BJ (cell line): ENCODE measurements around the gene MRPS30. TPM values are rescaled to one million over a fixed set of nuclear protein-coding genes. Genes with fewer than 3 reads are reported as not detected.

Experiments used
- CTCF ChIA-PET: fragments of 350-600 bp; formaldehyde crosslinking; extraction: SDS; loops from one replicate; lab custom pipeline; 2021; ENCODE audit warnings: antibody characterized with exemption, inconsistent platforms; lab: Yijun Ruan, JAX
- POLR2A ChIA-PET: fragments of 300-600 bp; sonication (Branson Sonifier 250); formaldehyde crosslinking; extraction: SDS; loops from one replicate; lab custom pipeline; 2021; ENCODE audit warnings: antibody characterized with exemption; lab: Charles Lee
- DNase-seq: peaks from one replicate; pipeline ENCODE4 v3.0.0-alpha.2; 2011; ENCODE audit warnings: low read depth
- H3K27me3 ChIP-seq: 2 replicates; pipeline ENCODE4 v1.6.0; 2011; ENCODE audit warnings: low read length; ENCODE audit not compliant: control insufficient read depth, insufficient read depth
- H3K36me3 ChIP-seq: 2 replicates; pipeline ENCODE4 v1.5.1; 2011; ENCODE audit warnings: low read length; ENCODE audit not compliant: control insufficient read depth, insufficient read depth
- H3K4me3 ChIP-seq: 2 replicates; pipeline ENCODE4 v1.5.1; 2011; ENCODE audit warnings: low read depth, mild to moderate bottlenecking, control low read depth, low read length
- polyA plus RNA-seq: library from polyadenylated mRNA; depleted of rRNA; stranded (reverse); fragments of >200 nt; gene quantifications from 2 replicates; pipeline ENCODE4 v1.2.3, GENCODE V29; 2011
- TF ChIP-seq, protein P1 (sequence below): IDR thresholded peaks from 2 replicates; pipeline ENCODE4 v1.5.1; 2011; ENCODE audit warnings: low read depth, mild to moderate bottlenecking, control low read depth, inconsistent platforms, low read length, moderate library complexity; ENCODE audit not compliant: insufficient read depth

Gene MRPS30
- polyA plus RNA-seq, 1 experiment: 13.2 TPM

DNA sequence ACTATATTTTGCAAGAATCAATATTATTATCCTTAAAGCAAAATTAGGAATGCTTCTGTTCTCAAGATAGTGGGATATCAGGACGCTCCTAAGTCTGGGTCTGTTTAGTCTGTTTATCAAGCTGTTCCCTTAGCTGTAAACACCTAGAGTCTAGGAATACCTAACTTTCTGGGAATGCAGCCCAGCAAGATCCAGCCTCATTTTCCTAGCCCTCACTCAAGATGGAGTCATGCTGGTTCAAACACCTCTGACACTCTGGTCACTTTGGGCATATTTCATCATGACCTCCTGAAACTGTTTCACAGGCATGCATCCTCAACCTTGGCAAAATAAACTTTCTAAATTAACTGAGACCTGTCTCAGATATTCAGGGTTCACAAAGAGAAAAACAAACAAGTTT, 14.4 kb upstream of the MRPS30 start:
- TF ChIP-seq, protein P1, sequence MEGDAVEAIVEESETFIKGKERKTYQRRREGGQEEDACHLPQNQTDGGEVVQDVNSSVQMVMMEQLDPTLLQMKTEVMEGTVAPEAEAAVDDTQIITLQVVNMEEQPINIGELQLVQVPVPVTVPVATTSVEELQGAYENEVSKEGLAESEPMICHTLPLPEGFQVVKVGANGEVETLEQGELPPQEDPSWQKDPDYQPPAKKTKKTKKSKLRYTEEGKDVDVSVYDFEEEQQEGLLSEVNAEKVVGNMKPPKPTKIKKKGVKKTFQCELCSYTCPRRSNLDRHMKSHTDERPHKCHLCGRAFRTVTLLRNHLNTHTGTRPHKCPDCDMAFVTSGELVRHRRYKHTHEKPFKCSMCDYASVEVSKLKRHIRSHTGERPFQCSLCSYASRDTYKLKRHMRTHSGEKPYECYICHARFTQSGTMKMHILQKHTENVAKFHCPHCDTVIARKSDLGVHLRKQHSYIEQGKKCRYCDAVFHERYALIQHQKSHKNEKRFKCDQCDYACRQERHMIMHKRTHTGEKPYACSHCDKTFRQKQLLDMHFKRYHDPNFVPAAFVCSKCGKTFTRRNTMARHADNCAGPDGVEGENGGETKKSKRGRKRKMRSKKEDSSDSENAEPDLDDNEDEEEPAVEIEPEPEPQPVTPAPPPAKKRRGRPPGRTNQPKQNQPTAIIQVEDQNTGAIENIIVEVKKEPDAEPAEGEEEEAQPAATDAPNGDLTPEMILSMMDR: no peak

DNA sequence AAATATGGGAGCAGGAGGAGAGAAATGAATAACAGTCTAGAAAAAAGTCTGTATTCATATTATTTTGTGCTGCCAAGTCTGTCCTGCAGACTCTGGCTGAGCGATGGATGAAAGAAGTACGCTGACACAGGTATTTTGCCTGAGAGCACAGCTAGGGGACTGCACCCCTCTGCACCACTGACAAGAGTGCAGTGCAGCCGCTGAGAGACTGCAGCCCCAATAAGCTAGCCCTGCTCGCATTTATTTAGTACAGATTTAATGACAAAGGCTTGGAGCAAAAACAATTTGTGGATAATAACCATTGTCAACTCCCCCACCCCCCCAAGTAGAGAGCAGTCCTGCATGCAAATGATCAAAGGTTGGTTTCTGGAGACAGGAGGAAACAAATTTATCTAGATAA, 13.3 kb upstream of the MRPS30 start:
- CTCF ChIA-PET: no interaction called here
- Histone ChIP-seq H3K4me3 (no peak overlapping the region), H3K36me3 (no peaks in the 10 kb centered on the region), H3K27me3 (no peaks in the 10 kb centered on the region)
- DNase-seq: no peak
- POLR2A ChIA-PET: no interaction called here
- TF ChIP-seq, protein P1: no peak

More for the DNA sequence above, 14.4 kb upstream of the MRPS30 start:
- Histone ChIP-seq H3K4me3 (no peak overlapping the region), H3K27me3 (no peaks in the 10 kb centered on the region), H3K36me3 (no peaks in the 10 kb centered on the region)
- no peak for DNase-seq
- ChIA-PET POLR2A (no interaction called here), CTCF (no interaction called here)

DNA sequence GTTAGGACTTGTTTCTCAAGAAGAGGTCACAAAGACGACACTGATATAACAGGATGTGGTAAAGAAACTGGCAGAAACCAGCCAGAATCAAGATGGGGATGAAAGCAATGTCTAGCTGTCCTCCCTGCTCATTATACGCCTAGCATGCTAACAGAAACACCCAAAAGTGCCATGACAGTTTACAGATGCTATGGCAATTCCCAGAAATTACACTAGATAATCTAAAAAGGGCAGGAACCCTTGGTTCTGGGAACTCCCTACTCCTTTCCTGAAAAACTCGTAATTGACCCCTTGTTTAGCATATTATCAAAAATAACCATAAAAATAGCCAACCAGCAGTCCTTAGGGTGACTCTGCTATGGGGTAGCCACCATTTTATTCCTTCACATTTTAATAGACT, 10.9 kb upstream of the MRPS30 start:
- TF ChIP-seq, protein P1: no peak
- H3K36me3 ChIP-seq: no peaks in the 10 kb centered on the region
- POLR2A ChIA-PET: no interaction called here
- no peak overlapping the region for H3K4me3 ChIP-seq
- CTCF ChIA-PET: no interaction called here
- DNase-seq: no peak
- H3K27me3 ChIP-seq: no peaks in the 10 kb centered on the region

DNA sequence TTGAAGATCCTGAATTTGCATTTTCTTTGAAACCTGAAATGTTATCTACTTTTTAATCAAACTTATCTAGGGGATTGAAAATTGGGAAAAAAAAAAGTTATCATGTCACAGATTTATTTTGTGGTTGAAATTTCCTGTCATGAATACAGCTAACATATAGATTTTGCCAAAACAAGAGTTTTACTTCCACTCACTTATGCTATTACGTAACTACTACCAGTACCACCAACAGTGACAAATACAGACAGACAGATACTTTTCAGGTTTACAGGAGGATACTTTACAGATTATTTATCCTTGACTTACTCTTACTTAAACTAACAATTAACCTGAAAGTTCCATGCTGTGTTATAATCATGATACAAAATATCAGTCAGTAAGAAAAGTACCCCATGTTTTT, 6.8 kb upstream of the MRPS30 start:
- Histone ChIP-seq H3K36me3 (no peaks in the 10 kb centered on the region), H3K27me3 (no peaks in the 10 kb centered on the region), H3K4me3 (no peak overlapping the region)
- POLR2A ChIA-PET: no interaction called here
- TF ChIP-seq, protein P1: no peak
- CTCF ChIA-PET: interaction anchor here (0.7 kb wide), 1 partner anchor 11 kb away, joined by 3 read pairs; no protein-coding TSS in a partner anchor
- DNase-seq: no peak

DNA sequence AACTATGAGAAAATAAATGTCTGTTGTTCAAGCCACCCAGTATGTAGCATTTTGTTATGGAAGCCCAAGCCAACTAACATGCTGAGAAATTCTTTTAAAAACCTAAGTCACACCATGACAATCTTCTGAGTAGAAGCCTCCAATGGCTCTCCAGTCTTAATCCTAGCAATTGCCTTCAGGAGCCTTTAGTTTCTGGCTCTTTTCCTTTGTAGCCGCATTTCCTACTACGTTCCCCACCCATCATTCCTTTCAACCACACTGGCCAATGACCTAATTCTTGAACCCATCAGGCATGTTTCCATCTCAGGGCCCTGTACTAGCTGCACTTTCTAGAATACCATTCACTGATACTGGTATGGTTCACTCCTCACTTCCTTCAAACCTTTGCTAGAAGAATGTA, 2.1 kb upstream of the MRPS30 start:
- Histone ChIP-seq H3K36me3 (no peaks in the 10 kb centered on the region), H3K27me3 (no peaks in the 10 kb centered on the region), H3K4me3 (no peak overlapping the region)
- TF ChIP-seq, protein P1: no peak
- DNase-seq: no peak
- POLR2A ChIA-PET: no interaction called here
- CTCF ChIA-PET: no interaction called here
